GM19463 (cell line): Measurements from ENCODE around the gene GJC3.
"Not testable (repeated sequence)": the region's sequence is repeated elsewhere in the genome, so short reads cannot be mapped to it uniquely, and the experiment has no call there.

ENCODE experiments used
- ATAC-seq: cut with Tn5 transposase; IDR thresholded peaks from one replicate; pipeline ENCODE4 v1.9.1; 2021; ENCODE audit warnings: mild to moderate bottlenecking, moderate library complexity; ENCODE audit not compliant: unreplicated experiment

Gene GJC3

GRCh38 chr7:99928994-99929729 lies at the start of gene GJC3:
GJC3 (minus strand) TSS chr7:99929620; CDS start chr7:99929620, 0 bp downstream.
- no peak for ATAC-seq

- ATAC-seq: no peak
Observed at GRCh38 chr7:99976626-99977025, 47.2 kb upstream of the GJC3 start.

DNA sequence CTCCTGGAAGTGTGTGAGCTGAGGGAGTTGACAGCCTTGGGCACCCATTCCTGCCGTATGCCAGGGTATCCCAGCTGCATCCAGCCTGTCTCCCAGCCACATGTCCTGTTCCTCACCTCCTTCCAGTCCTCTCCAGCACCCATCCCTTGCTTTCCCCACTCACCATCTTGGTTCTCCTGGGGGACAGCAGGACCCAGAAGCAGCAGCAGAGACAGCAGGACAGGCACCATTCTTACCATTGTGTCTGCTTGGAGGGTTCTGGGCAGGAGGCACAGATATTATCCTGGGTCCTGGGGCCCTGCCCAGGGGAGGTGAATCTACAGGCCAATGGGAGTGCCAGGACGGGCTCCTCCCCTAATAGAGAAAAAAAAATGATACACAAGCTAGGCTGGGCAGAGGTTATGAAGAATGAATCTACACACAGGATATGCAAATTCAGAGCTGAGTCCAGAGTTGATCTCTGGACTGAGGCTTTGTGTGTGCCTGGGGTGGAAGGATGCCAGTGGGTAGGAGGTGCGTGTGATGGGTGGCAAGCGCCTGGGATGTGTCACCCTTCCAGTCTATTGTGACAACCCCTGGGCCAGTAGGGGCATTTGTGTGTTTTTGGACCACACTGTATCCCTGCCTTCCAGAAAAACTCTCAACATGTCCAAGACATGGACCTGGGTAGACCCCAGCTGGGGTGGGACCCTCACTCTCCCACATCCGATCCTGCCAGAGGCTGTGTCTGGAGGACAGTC lies 46.5 kb upstream of the GJC3 start, which contains the start of gene AZGP1:
AZGP1 (minus strand) TSS at position 250 of the 740 bp plus-strand sequence; CDS start at position 239, 11 bp downstream.
- ATAC-seq: no peak

- no peak for ATAC-seq
Observed at GRCh38 chr7:99974681-99975080, 45.3 kb upstream of the GJC3 start.

- not testable (repeated sequence) for ATAC-seq
Observed at GRCh38 chr7:99973817-99974216, 44.4 kb upstream of the GJC3 start.

DNA sequence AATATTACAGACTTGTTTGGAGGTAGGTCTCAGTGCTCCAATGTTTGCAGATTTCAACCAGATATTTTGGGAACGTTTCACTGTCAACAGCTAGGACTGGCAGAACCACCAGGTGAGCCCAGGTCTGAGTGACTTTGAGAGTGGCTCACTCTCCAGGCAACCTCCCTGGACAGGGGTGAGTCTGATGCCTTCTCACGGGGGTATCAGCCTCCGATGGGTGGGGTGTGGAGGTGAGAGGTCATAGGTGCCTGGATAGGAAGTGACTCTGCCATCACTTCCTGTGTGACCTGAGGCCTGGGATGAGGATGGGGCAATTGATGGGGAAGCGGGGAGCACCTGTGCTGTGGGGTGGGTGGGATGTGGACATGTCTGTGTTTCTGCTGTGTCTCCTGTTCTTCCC lies 41.8 kb upstream of the GJC3 start:
- no peak for ATAC-seq

- not testable (repeated sequence) for ATAC-seq
Observed at GRCh38 chr7:99969813-99970212, 40.4 kb upstream of the GJC3 start.

DNA sequence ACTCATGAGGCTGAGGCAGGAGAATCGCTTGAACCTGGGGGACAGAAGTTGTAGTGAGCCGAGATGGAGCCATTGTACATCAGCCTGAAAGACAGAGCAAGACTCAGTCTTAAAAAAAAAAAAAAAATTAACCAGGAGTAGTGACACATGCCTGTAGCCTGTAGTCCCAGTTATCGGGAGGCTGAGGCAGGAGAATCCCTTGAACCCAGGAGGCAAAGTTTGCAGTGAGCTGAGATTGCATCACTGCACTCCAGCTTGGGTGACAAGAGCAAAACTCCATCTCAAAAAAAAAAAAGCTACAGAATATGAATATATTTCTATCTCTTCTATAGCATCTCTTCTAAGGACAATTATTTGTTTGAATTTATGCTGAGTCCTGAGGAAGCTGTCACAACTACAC lies 39.9 kb upstream of the GJC3 start:
- no peak for ATAC-seq

DNA sequence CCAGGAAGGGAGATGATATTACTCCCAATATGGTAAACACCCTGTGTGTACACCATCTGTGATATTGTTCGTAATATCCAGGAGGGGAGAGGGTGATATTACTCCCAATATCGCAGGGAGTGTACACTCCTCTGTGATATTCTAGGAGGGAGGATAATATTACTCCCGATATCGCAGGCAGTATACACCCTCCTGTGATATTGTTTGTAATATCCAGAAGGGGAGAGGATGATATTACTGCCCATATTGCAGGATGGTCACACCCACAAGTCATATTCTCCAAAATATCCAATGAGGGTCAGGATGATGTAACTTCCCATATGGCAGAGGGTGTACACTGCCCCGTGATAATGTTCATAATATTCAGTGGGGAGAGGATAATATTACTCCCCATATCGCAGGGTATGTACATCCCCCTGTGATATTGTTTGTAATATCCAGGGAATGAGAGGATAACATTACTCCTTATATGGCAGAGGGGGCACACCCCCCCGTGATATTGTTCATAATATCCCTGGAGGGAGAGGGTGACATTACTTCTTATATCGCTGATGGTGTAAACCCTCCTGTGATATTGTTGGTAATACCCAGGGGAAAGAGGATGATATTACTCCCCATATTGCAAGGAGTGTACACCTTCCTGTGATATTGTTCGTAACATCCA lies 29.3 kb upstream of the GJC3 start:
- ATAC-seq: no peak

DNA sequence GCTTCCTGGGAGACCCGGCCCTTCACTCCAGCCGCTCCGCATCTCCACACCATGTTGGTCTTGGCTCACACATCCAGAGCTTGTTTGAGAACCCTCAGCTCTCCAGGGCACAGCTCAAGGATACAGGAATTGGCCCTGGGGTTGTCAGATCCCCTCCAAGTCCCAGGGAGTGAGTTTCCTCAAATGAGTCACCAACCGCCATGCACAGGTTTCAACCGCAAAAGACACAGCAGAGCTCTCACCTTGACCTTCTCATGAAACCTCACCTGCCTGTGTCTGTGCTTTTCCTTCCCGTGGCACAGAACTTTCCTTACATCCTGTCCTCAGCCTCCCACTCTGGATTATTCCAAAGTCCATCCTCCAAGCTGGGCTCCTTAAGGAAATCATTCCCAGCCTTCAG lies 25.8 kb upstream of the GJC3 start:
- no peak for ATAC-seq

DNA sequence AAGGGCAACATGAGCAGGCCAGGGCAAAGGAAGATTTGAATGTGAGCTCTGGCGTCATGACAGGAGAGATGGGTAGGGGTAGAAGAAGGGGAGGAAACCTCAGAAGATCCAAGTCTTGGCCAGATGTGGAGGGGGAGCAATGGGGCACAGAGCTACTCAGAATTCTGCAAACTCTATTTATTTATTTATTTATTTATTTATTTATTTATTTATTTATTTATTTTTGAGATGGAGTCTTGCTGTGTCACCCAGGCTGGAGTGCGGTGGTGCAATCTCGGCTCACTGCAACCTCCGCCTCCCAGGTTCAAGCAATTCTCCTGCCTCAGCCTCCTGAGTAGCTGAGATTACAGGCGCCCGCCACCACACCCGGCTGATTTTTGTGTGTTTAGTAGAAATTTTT lies 25.2 kb upstream of the GJC3 start:
- not testable (repeated sequence) for ATAC-seq

GRCh38 chr7:99953649-99954048 lies 24.2 kb upstream of the GJC3 start:
- no peak for ATAC-seq

DNA sequence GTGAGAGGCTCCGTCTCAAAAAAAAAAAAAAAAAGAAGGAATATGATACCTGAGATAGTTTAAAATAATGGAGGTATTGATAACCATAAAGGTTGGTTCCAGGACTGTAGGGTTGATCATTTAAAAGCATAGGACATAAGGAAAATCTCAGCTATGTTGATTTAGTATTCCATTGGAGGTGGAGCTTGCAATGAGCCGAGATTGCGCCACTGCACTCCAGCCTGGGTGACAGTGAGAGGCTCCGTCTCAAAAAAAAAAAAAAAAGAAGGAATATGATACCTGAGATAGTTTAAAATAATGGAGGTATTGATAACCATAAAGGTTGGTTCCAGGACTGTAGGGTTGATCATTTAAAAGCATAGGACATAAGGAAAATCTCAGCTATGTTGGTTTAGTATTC lies 23.2 kb upstream of the GJC3 start:
- ATAC-seq: not testable (repeated sequence)

DNA sequence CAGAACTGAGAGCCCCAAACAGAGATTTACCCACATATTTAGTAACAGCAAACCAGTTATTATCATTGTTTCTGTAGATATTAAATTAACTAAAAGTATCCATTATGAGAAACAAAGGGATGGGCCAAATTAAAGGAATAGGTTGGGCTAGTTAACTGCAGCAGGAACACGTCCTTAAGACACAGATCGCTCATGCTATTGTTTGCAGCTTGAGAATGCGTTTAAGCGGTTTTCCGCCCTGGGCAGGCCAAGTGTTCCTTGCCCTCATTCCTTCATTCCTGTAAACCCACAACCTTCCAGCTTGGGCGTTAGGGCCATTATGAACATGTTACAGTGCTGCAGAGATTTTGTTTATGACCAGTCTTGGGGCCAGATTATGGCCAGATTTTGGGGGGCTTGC lies 21.4 kb upstream of the GJC3 start:
- not testable (repeated sequence) for ATAC-seq

DNA sequence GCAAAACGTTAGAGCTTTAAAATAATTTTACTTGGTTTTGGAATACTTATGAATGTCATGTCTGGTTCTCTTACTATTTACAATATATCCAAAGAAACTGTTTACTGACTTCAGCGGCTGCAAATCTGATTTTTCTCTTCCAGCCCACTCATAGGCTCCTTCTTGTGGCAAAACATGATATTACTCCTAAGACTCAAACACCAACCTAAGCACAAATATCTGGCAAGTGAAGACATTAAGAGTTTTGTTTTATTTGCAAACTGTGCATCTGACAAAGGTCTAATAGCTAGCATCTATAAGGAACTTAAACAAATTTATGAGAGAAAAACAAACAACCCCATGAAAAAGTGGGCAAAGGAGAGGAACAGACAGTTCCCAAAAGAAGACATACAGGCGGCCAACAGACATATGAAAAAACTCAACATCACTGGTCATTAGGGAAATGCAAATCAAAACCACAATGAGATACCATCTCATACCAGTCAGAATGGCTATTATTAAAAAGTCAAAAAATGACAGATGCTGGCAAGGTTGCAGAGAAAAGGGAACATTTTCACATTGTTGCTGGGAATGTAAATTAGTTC lies 20.3 kb upstream of the GJC3 start:
- no peak for ATAC-seq

DNA sequence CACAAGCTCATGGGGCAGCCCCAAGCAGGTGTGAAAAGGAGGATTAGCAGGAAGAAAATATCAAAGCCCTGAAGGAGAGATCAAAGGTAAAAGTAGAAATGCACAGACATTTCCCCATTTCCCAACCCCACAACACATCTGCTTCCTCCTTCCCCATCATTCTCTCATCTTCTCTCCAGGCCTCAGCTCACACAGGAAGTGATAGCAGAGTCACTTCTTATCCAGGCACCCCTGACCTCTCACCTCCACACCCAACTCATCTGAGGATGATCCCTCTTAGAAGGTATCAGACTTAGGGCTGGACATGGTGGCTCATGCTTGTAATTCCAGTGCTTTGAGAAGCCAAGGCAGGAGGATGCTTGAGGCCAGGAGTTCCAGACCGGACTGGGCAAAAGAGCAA lies 18.2 kb upstream of the GJC3 start:
- no peak for ATAC-seq

DNA sequence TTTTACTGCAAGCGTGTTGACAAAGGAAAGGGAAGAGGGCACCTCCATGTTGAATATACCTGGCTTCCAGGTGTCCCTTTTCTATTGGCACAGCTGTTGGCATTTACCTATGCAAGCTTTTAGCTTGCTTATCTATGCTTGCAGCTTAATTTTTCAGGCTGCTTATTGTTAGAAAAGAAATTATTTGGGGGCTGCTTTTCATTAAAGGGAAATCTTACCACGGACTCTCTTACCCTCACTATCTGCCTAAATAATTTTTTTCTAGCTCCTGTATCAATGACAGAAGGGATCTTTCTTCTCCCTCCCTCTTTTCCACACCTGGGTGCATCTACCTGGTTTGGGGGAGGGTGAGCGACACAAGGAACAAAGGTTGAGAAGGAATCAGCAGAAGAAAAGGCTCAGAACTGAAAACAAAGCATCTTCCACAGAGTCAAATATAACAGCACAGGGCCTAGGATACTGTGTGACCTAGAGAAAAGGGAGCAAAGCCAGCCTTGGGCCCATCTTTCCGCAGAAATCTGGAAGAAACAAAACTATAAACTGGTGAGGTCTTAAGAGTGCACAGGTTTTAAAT lies 15.2 kb upstream of the GJC3 start:
- no peak for ATAC-seq

- ATAC-seq: no peak
Observed at GRCh38 chr7:99943641-99944496, 14.4 kb upstream of the GJC3 start.

- ATAC-seq: no peak
Observed at GRCh38 chr7:99938296-99938695, 8.9 kb upstream of the GJC3 start.

GRCh38 chr7:99935009-99935408 lies 5.6 kb upstream of the GJC3 start:
- not testable (repeated sequence) for ATAC-seq
